Brain pericyte (primary cell): ENCODE measurements around the gene HIGD1B.

Experiments
- DNase-seq: peaks from one replicate; pipeline ENCODE4 v3.0.0-alpha.2; 2012; ENCODE audit warnings: low read depth, low spot score

Gene HIGD1B

GRCh38 chr17:44878627-44879221, 31.0 kb downstream of the HIGD1B start:
- DNase-seq, result no peak

DNA sequence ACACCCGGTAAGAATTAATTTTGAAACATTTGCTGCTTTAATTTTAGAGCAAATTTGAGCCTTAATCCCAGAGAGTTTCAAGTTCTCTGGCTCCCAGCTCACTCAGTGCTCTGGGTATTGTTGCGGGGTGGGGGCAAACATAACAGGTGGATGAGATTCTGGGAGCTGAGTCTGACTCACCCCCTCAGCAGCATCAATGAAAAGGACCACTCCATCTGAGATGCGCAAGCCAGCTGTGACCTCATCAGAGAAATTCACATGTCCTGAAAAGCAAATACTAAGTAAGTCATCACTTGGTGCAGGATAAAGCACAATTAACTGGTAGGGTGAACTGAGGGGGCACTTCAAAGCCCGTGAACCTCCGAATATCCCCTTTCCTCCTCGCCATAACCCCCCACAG, 31.7 kb downstream of the HIGD1B start:
- no peak for DNase-seq

DNA sequence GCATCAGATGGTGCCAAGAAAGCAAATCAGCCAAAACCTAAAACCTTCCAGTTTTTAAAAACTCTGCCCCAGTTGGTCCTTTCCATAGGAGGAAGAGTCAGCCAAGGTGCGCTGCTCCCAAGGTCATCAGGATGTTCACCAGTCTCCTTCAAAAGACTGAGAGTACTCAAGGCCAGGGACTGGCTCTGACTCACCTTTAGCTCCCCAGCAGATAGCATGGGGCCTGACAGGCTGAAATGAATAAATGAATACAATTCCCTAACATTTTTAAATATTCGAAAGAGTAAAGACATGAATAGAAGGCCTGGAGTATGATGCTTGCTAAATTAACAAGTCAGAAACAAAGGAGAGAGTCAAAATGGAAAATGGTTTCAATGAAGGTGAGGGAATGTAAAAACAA, 32.4 kb downstream of the HIGD1B start:
- no peak for DNase-seq

- no peak for DNase-seq
These were observed 33.5 kb downstream of the HIGD1B start for GRCh38 chr17:44881145-44881544.

GRCh38 chr17:44884941-44885340, 37.3 kb downstream of the HIGD1B start:
- no peak for DNase-seq

DNA sequence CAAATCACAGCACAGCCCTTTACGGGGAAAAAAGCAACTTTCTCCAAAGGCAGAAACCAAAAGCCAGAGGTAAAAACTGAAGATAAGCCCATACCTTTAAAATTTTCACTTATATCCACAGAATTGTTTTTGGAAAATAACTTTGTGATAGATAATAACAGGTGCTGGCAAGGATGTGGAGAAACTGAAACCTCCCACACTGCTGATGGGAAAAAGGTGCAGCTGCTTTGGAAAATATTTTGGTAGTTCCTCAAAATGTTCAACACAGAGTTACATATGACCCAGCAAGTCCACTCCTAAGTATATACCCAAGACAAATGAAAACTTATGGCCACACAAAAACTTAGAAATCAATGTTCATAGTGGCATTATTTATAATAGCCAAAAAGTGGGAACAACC, 39.3 kb downstream of the HIGD1B start:
- DNase-seq, result no peak

GRCh38 chr17:44887971-44888954, 40.6 kb downstream of the HIGD1B start:
- DNase-seq, result no peak

DNA sequence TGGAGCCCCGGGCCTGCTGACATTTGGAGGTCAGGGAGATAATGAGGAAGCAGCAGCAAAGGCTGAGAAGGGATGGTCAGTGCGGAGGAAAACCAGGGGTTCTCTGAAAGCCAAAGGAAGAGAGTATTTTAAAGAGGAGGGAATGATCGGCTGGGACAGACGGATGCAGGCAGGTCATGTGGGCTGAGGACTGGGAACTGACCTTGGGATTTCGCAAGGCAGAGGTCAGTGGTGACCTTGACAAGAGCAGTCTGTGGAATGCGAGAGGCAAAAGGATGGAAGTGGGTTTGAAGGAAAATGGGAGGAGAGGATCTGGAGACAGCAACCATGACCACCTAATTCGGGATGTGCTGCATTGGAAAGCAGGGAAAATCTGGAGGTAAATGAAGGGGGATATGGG, 41.3 kb downstream of the HIGD1B start:
- no peak for DNase-seq

- DNase-seq, result no peak
These were observed 44.6 kb downstream of the HIGD1B start for GRCh38 chr17:44892250-44892649.

DNA sequence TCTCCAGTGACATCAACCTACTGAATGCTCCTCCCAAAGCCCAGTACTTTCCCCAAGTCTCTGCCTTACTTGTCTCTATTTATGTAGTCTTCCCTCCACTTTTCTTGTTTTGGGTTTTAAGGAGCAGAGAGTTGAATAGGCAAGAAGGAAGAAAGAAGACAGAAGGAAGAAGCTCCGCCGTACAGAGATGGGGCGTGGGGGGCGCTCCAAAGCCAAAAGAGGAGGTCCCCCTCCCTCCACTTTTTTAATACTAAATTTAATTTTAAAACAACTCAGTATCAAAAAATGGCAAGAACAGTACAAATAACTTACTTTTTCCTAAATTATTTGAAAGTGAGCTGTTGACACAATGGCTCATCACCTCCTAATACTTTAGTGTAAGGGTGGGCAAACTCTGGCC, 47.0 kb downstream of the HIGD1B start:
- no peak for DNase-seq

DNA sequence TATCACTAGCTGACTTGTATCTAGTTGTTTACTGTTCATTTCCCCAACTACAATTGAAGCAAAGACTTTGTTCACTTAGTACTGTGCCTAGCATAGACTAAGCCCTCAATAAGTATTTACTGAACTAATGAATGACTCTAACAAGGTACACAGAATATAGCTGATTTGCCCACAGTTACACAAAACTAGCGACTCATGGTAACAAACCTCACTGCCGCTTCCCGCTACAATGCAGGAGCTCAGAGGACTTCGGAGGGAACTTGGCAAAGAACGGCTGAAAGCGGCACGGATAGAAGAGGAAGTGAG, 51.0 kb downstream of the HIGD1B start:
- no peak for DNase-seq

DNA sequence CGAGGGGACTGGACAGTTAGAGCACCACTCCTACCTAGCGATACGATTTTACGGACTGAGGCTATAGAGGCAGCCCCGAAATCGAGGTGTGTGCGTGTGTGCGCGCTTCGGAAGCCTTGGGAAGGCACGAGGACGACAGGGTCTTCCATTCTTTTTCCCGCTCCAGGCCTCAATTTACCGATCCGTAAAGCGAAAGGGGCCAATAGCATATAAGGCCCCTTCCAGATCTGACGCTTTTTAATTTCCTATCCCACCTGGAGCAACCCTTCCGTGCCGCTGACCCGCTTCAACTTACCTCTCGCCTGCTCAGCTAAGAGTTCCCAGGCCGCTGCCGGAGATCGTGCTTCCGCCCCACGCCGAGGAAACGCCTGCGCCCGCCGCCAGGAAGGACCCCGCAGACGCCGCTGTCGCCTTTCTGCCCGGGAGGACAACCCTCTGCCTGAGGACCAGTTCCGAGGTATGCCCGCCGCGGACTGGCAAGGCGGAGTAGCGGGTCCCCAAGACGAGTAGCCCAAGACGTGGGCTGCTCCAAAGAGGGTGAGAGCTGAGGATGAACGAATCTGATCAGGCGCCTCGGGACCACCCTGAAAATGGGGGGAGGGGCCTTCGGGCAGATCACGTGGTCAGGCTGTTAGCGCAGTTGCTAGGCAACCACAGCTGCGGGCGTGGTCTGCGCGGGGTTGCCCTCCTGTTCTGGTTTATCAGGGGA, 51.5 kb downstream of the HIGD1B start, which contains the start of gene EFTUD2:
Gene EFTUD2, minus strand, starts transcription at position 372 of the 709 bp plus-strand sequence. CDS start 4,924 bp downstream, outside the sequence.
- peak; percentile 79 for DNase-seq
